Central memory CD8-positive, alpha-beta T cell (primary cell): ENCODE measurements around the gene NFKBIL1.
A peak's percentile ranks its signal among the peaks of the same experiment; 100 is the strongest.
"Not testable (repeated sequence)": the region's sequence is repeated elsewhere in the genome, so short reads cannot be mapped to it uniquely, and the experiment has no call there.

Experiments
- ATAC-seq: fragments of 150-1000 bp; cut with Tn5 transposase; replicated peaks from 2 replicates; pipeline ENCODE4 v1.10.0; 2022; ENCODE audit warnings: mild to moderate bottlenecking, moderate FRiP score, moderate number of reproducible peaks; ENCODE audit not compliant: poor library complexity, severe bottlenecking; ENCODE audit errors: extremely low read depth
- DNase-seq, 2 donors: peaks; one replicate each; pipeline ENCODE4 v3.0.0; 2021; ENCODE audit warnings: low spot score in 2 of 2
- H3K27ac Mint-ChIP-seq: one replicate; pipeline ENCODE4 v1.8.0; 2022; ENCODE audit warnings: low read depth, mild to moderate bottlenecking, moderate library complexity, mixed read lengths
- H3K27me3 Mint-ChIP-seq: one replicate; pipeline ENCODE4 v1.8.0; 2022; ENCODE audit warnings: mixed read lengths
- H3K36me3 Mint-ChIP-seq: one replicate; pipeline ENCODE4 v1.8.0; 2022; ENCODE audit warnings: mild to moderate bottlenecking, moderate library complexity, mixed read lengths; ENCODE audit not compliant: insufficient read depth
- H3K4me1 Mint-ChIP-seq: one replicate; pipeline ENCODE4 v1.8.0; 2022; ENCODE audit warnings: mixed read lengths
- H3K4me3 Mint-ChIP-seq: one replicate; pipeline ENCODE4 v1.8.0; 2022; ENCODE audit warnings: mild to moderate bottlenecking, moderate library complexity, mixed read lengths
- H3K9me3 Mint-ChIP-seq: one replicate; pipeline ENCODE4 v1.8.0; 2022; ENCODE audit warnings: mixed read lengths

The NFKBIL1 gene

GRCh38 chr6:31546958-31547726 is at the start of gene NFKBIL1:
TSS of gene NFKBIL1 (plus strand) at chr6:31547608. CDS start at chr6:31547695, 87 bp downstream.
- H3K27ac Mint-ChIP-seq: peak within 1 kb of the TSS; percentile 90
- peaks cover 29% of the 10 kb centered on the region for H3K4me1 Mint-ChIP-seq
- DNase-seq (peak; percentile 74 to 80), ATAC-seq (peak; percentile 91)
- H3K9me3 Mint-ChIP-seq: no peaks in the 10 kb centered on the region
- no peaks in the 10 kb centered on the region for H3K27me3 Mint-ChIP-seq
- peak within 1 kb of the TSS; percentile 85 for H3K4me3 Mint-ChIP-seq
- peaks cover 7% of the 10 kb centered on the region for H3K36me3 Mint-ChIP-seq

GRCh38 chr6:31498748-31499147 is 48.7 kb upstream of the NFKBIL1 start:
- DNase-seq: no peak
- Mint-ChIP-seq H3K27me3 (no peaks in the 10 kb centered on the region), H3K9me3 (no peaks in the 10 kb centered on the region), H3K4me3 (peak overlapping the region; percentile 86), H3K4me1 (peaks cover 84% of the 10 kb centered on the region), H3K36me3 (peaks cover 11% of the 10 kb centered on the region), H3K27ac (peak overlapping the region; percentile 86)
- no peak for ATAC-seq

- DNase-seq, ATAC-seq, H3K9me3 Mint-ChIP-seq, H3K27me3 Mint-ChIP-seq: not testable (repeated sequence)
- Mint-ChIP-seq H3K4me3 (peak overlapping the region; percentile 86), H3K4me1 (peaks cover 83% of the 10 kb centered on the region), H3K36me3 (peaks cover 11% of the 10 kb centered on the region), H3K27ac (peak overlapping the region; percentile 86)
These were observed 47.8 kb upstream of the NFKBIL1 start for GRCh38 chr6:31499648-31500047.

- Mint-ChIP-seq H3K4me3 (no peak overlapping the region), H3K36me3 (peaks cover 22% of the 10 kb centered on the region), H3K4me1 (peaks cover 69% of the 10 kb centered on the region), H3K27me3 (no peaks in the 10 kb centered on the region), H3K9me3 (no peaks in the 10 kb centered on the region), H3K27ac (no peak overlapping the region)
- no peak for DNase-seq
- no peak for ATAC-seq
These were observed 44.8 kb upstream of the NFKBIL1 start for GRCh38 chr6:31502586-31502985.

- ATAC-seq, H3K4me3 Mint-ChIP-seq, H3K27ac Mint-ChIP-seq, H3K27me3 Mint-ChIP-seq, DNase-seq, H3K9me3 Mint-ChIP-seq: not testable (repeated sequence)
- Mint-ChIP-seq H3K4me1 (peaks cover 10% of the 10 kb centered on the region), H3K36me3 (peaks cover 35% of the 10 kb centered on the region)
These were observed 38.4 kb upstream of the NFKBIL1 start for GRCh38 chr6:31509036-31509435.

GRCh38 chr6:31510007-31510406 is 37.4 kb upstream of the NFKBIL1 start:
- Mint-ChIP-seq H3K27me3 (no peaks in the 10 kb centered on the region), H3K36me3 (peaks cover 35% of the 10 kb centered on the region), H3K27ac (no peak overlapping the region), H3K4me1 (peaks cover 6% of the 10 kb centered on the region), H3K4me3 (no peak overlapping the region), H3K9me3 (no peaks in the 10 kb centered on the region)
- DNase-seq: peak in 1 of 2 donors; percentile 3
- no peak for ATAC-seq

GRCh38 chr6:31513456-31514165 is 33.8 kb upstream of the NFKBIL1 start:
- H3K36me3 Mint-ChIP-seq: peaks cover 15% of the 10 kb centered on the region
- H3K27ac Mint-ChIP-seq: no peak overlapping the region
- no peaks in the 10 kb centered on the region for H3K9me3 Mint-ChIP-seq
- no peaks in the 10 kb centered on the region for H3K4me1 Mint-ChIP-seq
- peaks cover 9% of the 10 kb centered on the region for H3K27me3 Mint-ChIP-seq
- ATAC-seq (no peak), DNase-seq (no peak)
- H3K4me3 Mint-ChIP-seq: no peak overlapping the region

- Mint-ChIP-seq H3K4me3 (no peak overlapping the region), H3K9me3 (no peaks in the 10 kb centered on the region)
These were observed 25.6 kb upstream of the NFKBIL1 start for GRCh38 chr6:31521835-31522234.

GRCh38 chr6:31525553-31525931 is 21.9 kb upstream of the NFKBIL1 start:
- Mint-ChIP-seq H3K4me3 (no peak overlapping the region), H3K27ac (no peak overlapping the region), H3K36me3 (peaks cover 13% of the 10 kb centered on the region), H3K27me3 (no peaks in the 10 kb centered on the region), H3K9me3 (no peaks in the 10 kb centered on the region), H3K4me1 (peaks cover 9% of the 10 kb centered on the region)
- DNase-seq (no peak), ATAC-seq (no peak)

More at GRCh38 chr6:31521835-31522234, 25.6 kb upstream of the NFKBIL1 start:
- no peak overlapping the region for H3K27ac Mint-ChIP-seq
- ATAC-seq (no peak), DNase-seq (no peak)
- H3K36me3 Mint-ChIP-seq: peaks cover 2% of the 10 kb centered on the region
- no peaks in the 10 kb centered on the region for H3K4me1 Mint-ChIP-seq
- no peaks in the 10 kb centered on the region for H3K27me3 Mint-ChIP-seq

GRCh38 chr6:31525932-31526591 is 21.3 kb upstream of the NFKBIL1 start:
- no peak for ATAC-seq
- no peak overlapping the region for H3K27ac Mint-ChIP-seq
- DNase-seq: no peak

GRCh38 chr6:31528307-31528777 is 19.1 kb upstream of the NFKBIL1 start:
- Mint-ChIP-seq H3K27me3 (no peaks in the 10 kb centered on the region), H3K4me1 (peaks cover 28% of the 10 kb centered on the region), H3K36me3 (peaks cover 35% of the 10 kb centered on the region), H3K27ac (no peak overlapping the region), H3K9me3 (no peaks in the 10 kb centered on the region), H3K4me3 (no peak overlapping the region)
- ATAC-seq (no peak), DNase-seq (no peak)

More at GRCh38 chr6:31525932-31526591, 21.3 kb upstream of the NFKBIL1 start:
- H3K4me1 Mint-ChIP-seq: peaks cover 13% of the 10 kb centered on the region
- H3K36me3 Mint-ChIP-seq: peaks cover 17% of the 10 kb centered on the region
- no peak overlapping the region for H3K4me3 Mint-ChIP-seq
- no peaks in the 10 kb centered on the region for H3K27me3 Mint-ChIP-seq
- H3K9me3 Mint-ChIP-seq: no peaks in the 10 kb centered on the region

GRCh38 chr6:31528821-31529328 is 18.5 kb upstream of the NFKBIL1 start, which contains the start of gene MCCD1:
TSS of gene MCCD1 (plus strand) at chr6:31528962. CDS start at chr6:31529015, 53 bp downstream.
- ATAC-seq (peak; percentile 19), DNase-seq (no peak)
- no peaks in the 10 kb centered on the region for H3K9me3 Mint-ChIP-seq
- peak within 1 kb of the TSS; percentile 57 for H3K27ac Mint-ChIP-seq
- no peaks in the 10 kb centered on the region for H3K27me3 Mint-ChIP-seq
- no peak within 1 kb of the TSS for H3K4me3 Mint-ChIP-seq
- peaks cover 39% of the 10 kb centered on the region for H3K36me3 Mint-ChIP-seq
- H3K4me1 Mint-ChIP-seq: peaks cover 31% of the 10 kb centered on the region
